PC-9 (cell line): Measurements from ENCODE around the gene GPD2. TPM values are rescaled to one million over a fixed set of nuclear protein-coding genes. Genes with fewer than 3 reads are reported as not detected.

Experiments used
- BruUV-seq: library from RNA; stranded (reverse); fragments of 400-500 nt; replicated peaks from 2 replicates; lab custom pipeline; 2021; lab: Mats Ljungman, UMichigan
- CTCF ChIA-PET: fragments of 300-600 bp; sonication (Branson Sonifier 250); formaldehyde crosslinking; loops from one replicate; lab custom pipeline; 2022; ENCODE audit warnings: antibody characterized with exemption; lab: Charles Lee
- POLR2A ChIA-PET: fragments of 300-600 bp; sonication (Branson Sonifier 250); formaldehyde crosslinking; loops from one replicate; lab custom pipeline; 2022; ENCODE audit warnings: antibody characterized with exemption; ENCODE audit not compliant: unreplicated experiment; lab: Charles Lee
- DNase-seq, 2 experiments: peaks; one replicate each; pipeline versions ENCODE4 v3.0.0 to v3.0.0-alpha.2; 2015 to 2022; ENCODE audit warnings: mixed read lengths in 1 of 2
- H2AFZ ChIP-seq: fragments of 200-600 bp; sonication (generic); 2 replicates; pipeline ENCODE4 v1.8.1; 2017; ENCODE audit warnings: antibody characterized with exemption
- H3F3A ChIP-seq: fragments of 200-600 bp; sonication (generic); 2 replicates; pipeline ENCODE4 v1.8.1; 2017; ENCODE audit warnings: antibody characterized with exemption, mild to moderate bottlenecking, low read depth; ENCODE audit not compliant: insufficient read depth
- H3K27ac ChIP-seq: fragments of 200-600 bp; sonication (generic); 2 replicates; pipeline ENCODE4 v1.6.1; 2016; ENCODE audit warnings: mixed run types
- H3K27me3 ChIP-seq: fragments of 200-600 bp; sonication (generic); 2 replicates; pipeline ENCODE4 v1.6.1; 2016; ENCODE audit warnings: low read depth, mixed run types; ENCODE audit not compliant: insufficient read depth
- H3K36me3 ChIP-seq: fragments of 200-600 bp; sonication (generic); 2 replicates; pipeline ENCODE4 v1.6.1; 2016; ENCODE audit warnings: low read depth, mixed run types
- H3K4me1 ChIP-seq: fragments of 200-600 bp; sonication (generic); replicated peaks from 2 replicates; pipeline ENCODE4 v1.6.1; 2016; ENCODE audit warnings: mixed run types; ENCODE audit not compliant: insufficient read depth
- H3K4me2 ChIP-seq: fragments of 200-600 bp; sonication (generic); 2 replicates; pipeline ENCODE4 v1.6.1; 2017; ENCODE audit warnings: mixed run types
- H3K4me3 ChIP-seq: fragments of 200-600 bp; sonication (generic); 2 replicates; pipeline ENCODE4 v1.6.1; 2016; ENCODE audit warnings: mixed run types
- H3K79me2 ChIP-seq: fragments of 200-600 bp; sonication (generic); 2 replicates; pipeline ENCODE4 v1.6.1; 2017; ENCODE audit warnings: low read depth, mixed run types
- H3K9me2 ChIP-seq: fragments of 200-600 bp; sonication (generic); 2 replicates; pipeline ENCODE4 v1.8.1; 2017; ENCODE audit warnings: mild to moderate bottlenecking; ENCODE audit not compliant: insufficient read depth
- H3K9me3 ChIP-seq: fragments of 200-600 bp; sonication (generic); 2 replicates; pipeline ENCODE4 v1.8.1; 2016; ENCODE audit warnings: low read depth; ENCODE audit not compliant: insufficient read depth
- H4K20me1 ChIP-seq: fragments of 200-600 bp; sonication (generic); 2 replicates; pipeline ENCODE4 v1.8.1; 2017; ENCODE audit not compliant: insufficient read depth
- CTCF ChIP-seq: fragments of 200-600 bp; sonication (generic); conservative IDR thresholded peaks from 2 replicates; pipeline ENCODE4 v1.6.1; 2017; ENCODE audit warnings: mixed run types, antibody characterized with exemption, mild to moderate bottlenecking, moderate library complexity
- EZH2 ChIP-seq: fragments of 200-600 bp; sonication (generic); IDR thresholded peaks from 2 replicates; pipeline ENCODE4 v1.8.0; 2017; ENCODE audit warnings: antibody characterized with exemption, low read depth
- intact Hi-C: fragments of 100-400 bp; cut with micrococcal nuclease; formaldehyde crosslinking; loops from one replicate; pipeline ENCODE4 v1.10.0; 2022; ENCODE audit not compliant: unreplicated experiment
- total RNA-seq: library from RNA; stranded (reverse); gene quantifications from 2 replicates; pipeline ENCODE4 v1.2.3, GENCODE V29; 2021

GPD2 gene
- total RNA-seq, 1 experiment from 2014 or later: 47.1 TPM

GRCh38 chr2:156589381-156590079 lies 153.4 kb downstream of the GPD2 start:
- H2AFZ ChIP-seq: no peak overlapping the region
- TF ChIP-seq EZH2 (no peak), CTCF (peak; percentile 65)
- H3K4me2 ChIP-seq: no peak overlapping the region
- no TSS peak for BruUV-seq
- H3F3A ChIP-seq: no peaks in the 10 kb centered on the region
- H3K4me1 ChIP-seq: no peaks in the 10 kb centered on the region
- H3K9me2 ChIP-seq: no peaks in the 10 kb centered on the region
- ChIA-PET CTCF (interaction anchor here (0.5 to 0.7 kb wide), 2 partner anchors 249 to 1208 kb away, joined by 3 read pairs; no protein-coding TSS in a partner anchor), POLR2A (no interaction called here)
- no peak overlapping the region for H3K4me3 ChIP-seq
- H3K79me2 ChIP-seq: no peaks in the 10 kb centered on the region
- no peak for DNase-seq
- intact Hi-C loops: loop anchor here (1.0 to 10.0 kb wide), 7 partner anchors 189 to 1215 kb away; no protein-coding TSS in a partner anchor
- no peaks in the 10 kb centered on the region for H4K20me1 ChIP-seq
- no peak overlapping the region for H3K27ac ChIP-seq
- H3K36me3 ChIP-seq: no peaks in the 10 kb centered on the region
- no peaks in the 10 kb centered on the region for H3K27me3 ChIP-seq
- H3K9me3 ChIP-seq: no peaks in the 10 kb centered on the region

- H3K27me3 ChIP-seq: no peaks in the 10 kb centered on the region
- ChIA-PET POLR2A (no interaction called here), CTCF (interaction anchor here (0.6 to 0.7 kb wide), 2 partner anchors 249 to 256 kb away, joined by 3 read pairs; no protein-coding TSS in a partner anchor)
- H3F3A ChIP-seq: no peaks in the 10 kb centered on the region
- intact Hi-C loops: loop anchor here (5.0 kb wide), 2 partner anchors 302 to 602 kb away; no protein-coding TSS in a partner anchor
- no peak overlapping the region for H3K4me3 ChIP-seq
- no peak overlapping the region for H3K27ac ChIP-seq
- no peaks in the 10 kb centered on the region for H3K36me3 ChIP-seq
- H3K4me1 ChIP-seq: no peaks in the 10 kb centered on the region
- DNase-seq: no peak
- H4K20me1 ChIP-seq: no peaks in the 10 kb centered on the region
- no peaks in the 10 kb centered on the region for H3K79me2 ChIP-seq
- no peak overlapping the region for H2AFZ ChIP-seq
- no peak overlapping the region for H3K4me2 ChIP-seq
- no peak for TF ChIP-seq CTCF
- TF ChIP-seq EZH2: no peak
- H3K9me2 ChIP-seq: no peaks in the 10 kb centered on the region
- no peaks in the 10 kb centered on the region for H3K9me3 ChIP-seq
- BruUV-seq: no TSS peak
These were observed 154.0 kb downstream of the GPD2 start for GRCh38 chr2:156590085-156590739.

GRCh38 chr2:156592809-156593593 lies 156.8 kb downstream of the GPD2 start:
- Histone ChIP-seq H3K36me3 (no peaks in the 10 kb centered on the region), H3K4me2 (no peak overlapping the region), H3K79me2 (no peaks in the 10 kb centered on the region), H3K4me3 (no peak overlapping the region), H3K9me2 (no peaks in the 10 kb centered on the region), H3K4me1 (no peaks in the 10 kb centered on the region), H3F3A (no peaks in the 10 kb centered on the region), H3K27me3 (no peaks in the 10 kb centered on the region), H3K9me3 (no peaks in the 10 kb centered on the region), H3K27ac (no peak overlapping the region), H4K20me1 (no peaks in the 10 kb centered on the region), H2AFZ (no peak overlapping the region)
- DNase-seq: no peak
- CTCF ChIA-PET: no interaction called here
- intact Hi-C loops: loop anchor here (5.0 kb wide), 2 partner anchors 299 to 599 kb away; no protein-coding TSS in a partner anchor
- POLR2A ChIA-PET: no interaction called here
- no TSS peak for BruUV-seq
- TF ChIP-seq EZH2 (no peak), CTCF (no peak)
